HEK293 (cell line): ENCODE results near the gene CDKAL1.

Experiments used
- CTCF ChIP-seq: fragments of 450-650 bp; formaldehyde crosslinking; IDR thresholded peaks from 2 replicates; pipeline ENCODE4 v1.5.1; 2016; ENCODE audit warnings: missing biosample characterization, missing genetic modification characterization
- ZNF175 ChIP-seq: fragments of 450-650 bp; formaldehyde crosslinking; IDR thresholded peaks from 2 replicates; pipeline ENCODE4 v1.5.1; 2016; ENCODE audit warnings: missing biosample characterization, missing genetic modification characterization

GRCh38 chr6:21189759-21190158 is 655.5 kb downstream of the CDKAL1 start:
- TF ChIP-seq CTCF (tag by site-specific recombination) (no peak), ZNF175 (tag by site-specific recombination) (no peak)
